ENCODE measurements around the gene PPARG. TPM values are rescaled to one million over a fixed set of nuclear protein-coding genes. Genes with fewer than 3 reads are reported as not detected.

PPARG gene
- total RNA-seq, 4 donors from 2014 or later: 20.0 to 64.2 (median 29.6) TPM

DNA sequence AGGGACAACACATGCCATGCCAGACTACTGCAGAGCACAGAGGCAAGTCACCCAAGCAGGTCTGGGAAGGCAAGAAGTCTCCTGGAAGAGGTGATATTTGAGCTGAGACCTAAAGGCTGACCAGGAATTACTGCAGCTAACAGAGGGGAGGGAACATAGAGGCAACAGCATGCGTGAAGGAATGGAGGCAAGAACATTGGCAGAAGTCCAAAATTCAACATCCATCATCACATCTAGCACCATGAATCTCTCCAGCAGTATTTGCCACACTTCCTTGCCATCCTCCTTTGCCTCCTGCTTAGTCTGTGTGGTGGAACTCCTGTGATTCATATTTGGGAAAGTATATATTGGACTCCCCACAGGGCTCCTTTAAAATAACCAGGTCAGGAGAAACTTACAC is 194.5 kb downstream of the PPARG start:
- peak overlapping the region in 2 of 4 donors; percentile 68 to 82 for H3K4me3 ChIP-seq
- H3K27ac ChIP-seq: peak overlapping the region in 2 of 4 donors; percentile 73 to 81
- whole genome bisulfite sequencing, 2 donors: 33 to 38% methylated on average over 1 of the region's 1 CpG
- no peaks in the 10 kb centered on the region for H3K9me3 ChIP-seq
- H3K4me1 ChIP-seq: peaks cover 0 to 35% (median 13%) of the 10 kb centered on the region in 4 donors
- TF ChIP-seq EP300 (IDR thresholded peaks at IDR 0.05) (no peak), POLR2A (IDR thresholded peaks at IDR 0.05) (no peak)
- no peaks in the 10 kb centered on the region for H3K36me3 ChIP-seq
- H3K27me3 ChIP-seq: no peaks in the 10 kb centered on the region
- DNase-seq (ENCODE audit: low spot score in 2 of 2): no peak

- Histone ChIP-seq H3K27ac (peak overlapping the region in 3 of 4 donors; percentile 44 to 81 (median 73)), H3K4me1 (peaks cover 0 to 35% (median 13%) of the 10 kb centered on the region in 4 donors), H3K9me3 (no peaks in the 10 kb centered on the region), H3K36me3 (no peaks in the 10 kb centered on the region), H3K4me3 (peak overlapping the region; percentile 41 to 82 (median 74)), H3K27me3 (no peaks in the 10 kb centered on the region)
- TF ChIP-seq, protein P1, sequence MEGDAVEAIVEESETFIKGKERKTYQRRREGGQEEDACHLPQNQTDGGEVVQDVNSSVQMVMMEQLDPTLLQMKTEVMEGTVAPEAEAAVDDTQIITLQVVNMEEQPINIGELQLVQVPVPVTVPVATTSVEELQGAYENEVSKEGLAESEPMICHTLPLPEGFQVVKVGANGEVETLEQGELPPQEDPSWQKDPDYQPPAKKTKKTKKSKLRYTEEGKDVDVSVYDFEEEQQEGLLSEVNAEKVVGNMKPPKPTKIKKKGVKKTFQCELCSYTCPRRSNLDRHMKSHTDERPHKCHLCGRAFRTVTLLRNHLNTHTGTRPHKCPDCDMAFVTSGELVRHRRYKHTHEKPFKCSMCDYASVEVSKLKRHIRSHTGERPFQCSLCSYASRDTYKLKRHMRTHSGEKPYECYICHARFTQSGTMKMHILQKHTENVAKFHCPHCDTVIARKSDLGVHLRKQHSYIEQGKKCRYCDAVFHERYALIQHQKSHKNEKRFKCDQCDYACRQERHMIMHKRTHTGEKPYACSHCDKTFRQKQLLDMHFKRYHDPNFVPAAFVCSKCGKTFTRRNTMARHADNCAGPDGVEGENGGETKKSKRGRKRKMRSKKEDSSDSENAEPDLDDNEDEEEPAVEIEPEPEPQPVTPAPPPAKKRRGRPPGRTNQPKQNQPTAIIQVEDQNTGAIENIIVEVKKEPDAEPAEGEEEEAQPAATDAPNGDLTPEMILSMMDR (IDR thresholded peaks at IDR 0.05): no peak
- no peak for TF ChIP-seq POLR2A (IDR thresholded peaks at IDR 0.05)
- WGBS, 2 donors: 2 to 7% methylated on average over 9 to 10 of the region's 10 CpGs
- no peak for DNase-seq (ENCODE audit: low spot score in 2 of 2)
These were observed 195.0 kb downstream of the PPARG start for GRCh38 chr3:12483872-12484197.

Small RNAs within 50 kb of the gene (small RNA-seq; reads per million reads assigned to genes)
- gene AC091492.1: not detected

Other genes starting within 250 kb of the PPARG start
- 100 to 1,000 TPM in 1 of 4 donors, 10 to 100 TPM in 3; 40.2 to 124 (median 48.4) TPM for gene TIMP4, start 130.2 kb upstream of the PPARG start, total RNA-seq
- 10 to 100 TPM; 31.8 to 40.2 (median 35.2) TPM for gene TSEN2, start 195.4 kb downstream of the PPARG start, total RNA-seq